NT2/D1 (cell line): Measurements from ENCODE around the gene HSDL1.

Experiments
- DNase-seq: peaks from one replicate; pipeline ENCODE4 v3.0.0-alpha.2; 2011; ENCODE audit warnings: low read depth, low spot score
- H3K27me3 ChIP-seq: 2 replicates; pipeline ENCODE4 v1.6.0; 2011; ENCODE audit warnings: mild to moderate bottlenecking; ENCODE audit not compliant: insufficient read length, insufficient read depth
- H3K36me3 ChIP-seq: 2 replicates; pipeline ENCODE4 v1.6.1; 2011; ENCODE audit warnings: mild to moderate bottlenecking, low read length, mixed read lengths; ENCODE audit not compliant: insufficient read depth, insufficient read length
- H3K4me1 ChIP-seq: 2 replicates; pipeline ENCODE4 v1.5.1; 2011; ENCODE audit not compliant: insufficient read depth, insufficient read length
- H3K4me3 ChIP-seq: 2 replicates; pipeline ENCODE4 v1.5.1; 2011; ENCODE audit warnings: low read depth; ENCODE audit not compliant: insufficient read length
- H3K9ac ChIP-seq: 2 replicates; pipeline ENCODE4 v1.6.0; 2011; ENCODE audit warnings: low read depth; ENCODE audit not compliant: insufficient read length
- H3K9me3 ChIP-seq: 2 replicates; pipeline ENCODE4 v1.5.1; 2011; ENCODE audit warnings: mild to moderate bottlenecking, low read length; ENCODE audit not compliant: insufficient read depth
- SUZ12 ChIP-seq: IDR thresholded peaks from 2 replicates; pipeline ENCODE4 v1.6.1; 2011; ENCODE audit not compliant: insufficient read length, insufficient read depth; ENCODE audit errors: extremely low read depth
- YY1 ChIP-seq: IDR thresholded peaks from 2 replicates; pipeline ENCODE4 v1.6.1; 2011; ENCODE audit not compliant: insufficient read length, insufficient read depth
- ZNF274 ChIP-seq: IDR thresholded peaks from 2 replicates; pipeline ENCODE4 v1.6.1; 2011; ENCODE audit warnings: mild to moderate bottlenecking, low read depth, low read length

Gene HSDL1

DNA sequence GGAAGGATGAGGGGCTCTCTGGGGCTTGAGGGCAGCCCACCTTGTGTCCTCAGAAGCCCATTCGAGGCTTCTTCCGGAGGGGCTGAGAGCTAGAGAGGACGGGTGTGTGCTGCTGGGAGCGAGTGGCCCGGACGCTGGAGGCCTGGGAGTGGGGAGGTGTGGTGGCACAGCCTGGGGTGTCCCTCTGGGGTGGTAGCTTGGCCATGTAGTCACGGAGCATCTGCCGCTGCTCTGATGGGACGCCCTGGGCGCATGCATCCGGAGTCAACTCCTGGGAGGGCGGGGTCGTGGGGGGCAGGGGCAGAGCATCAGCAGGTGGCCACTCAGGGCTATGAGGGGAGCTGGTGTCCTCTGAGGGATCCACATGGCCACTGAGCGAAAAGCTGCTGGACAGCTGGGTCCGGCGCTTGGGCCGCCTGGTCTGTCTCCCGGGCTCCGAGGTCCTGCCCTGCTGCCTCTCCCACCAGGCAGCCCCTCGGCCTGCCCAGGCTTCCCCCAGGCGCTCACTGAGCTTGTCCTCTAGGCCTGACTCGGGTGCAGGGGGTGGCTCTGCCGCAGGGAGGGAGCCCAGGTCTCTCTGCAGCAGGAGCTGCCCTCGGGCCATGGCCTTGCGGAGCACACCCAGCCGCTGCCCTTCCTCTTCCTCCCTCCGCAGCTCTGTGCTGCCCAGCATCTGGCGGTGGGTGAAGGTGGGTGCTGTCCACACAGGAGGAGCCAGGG, 34.1 kb upstream of the HSDL1 start:
- H3K27me3 ChIP-seq: no peaks in the 10 kb centered on the region
- TF ChIP-seq SUZ12: no peak
- TF ChIP-seq ZNF274: no peak
- no peak for TF ChIP-seq YY1
- no peak for DNase-seq
- peaks cover 67% of the 10 kb centered on the region for H3K36me3 ChIP-seq
- H3K9me3 ChIP-seq: no peaks in the 10 kb centered on the region
- no peak overlapping the region for H3K4me3 ChIP-seq
- peaks cover 24% of the 10 kb centered on the region for H3K4me1 ChIP-seq
- H3K9ac ChIP-seq: no peak overlapping the region

DNA sequence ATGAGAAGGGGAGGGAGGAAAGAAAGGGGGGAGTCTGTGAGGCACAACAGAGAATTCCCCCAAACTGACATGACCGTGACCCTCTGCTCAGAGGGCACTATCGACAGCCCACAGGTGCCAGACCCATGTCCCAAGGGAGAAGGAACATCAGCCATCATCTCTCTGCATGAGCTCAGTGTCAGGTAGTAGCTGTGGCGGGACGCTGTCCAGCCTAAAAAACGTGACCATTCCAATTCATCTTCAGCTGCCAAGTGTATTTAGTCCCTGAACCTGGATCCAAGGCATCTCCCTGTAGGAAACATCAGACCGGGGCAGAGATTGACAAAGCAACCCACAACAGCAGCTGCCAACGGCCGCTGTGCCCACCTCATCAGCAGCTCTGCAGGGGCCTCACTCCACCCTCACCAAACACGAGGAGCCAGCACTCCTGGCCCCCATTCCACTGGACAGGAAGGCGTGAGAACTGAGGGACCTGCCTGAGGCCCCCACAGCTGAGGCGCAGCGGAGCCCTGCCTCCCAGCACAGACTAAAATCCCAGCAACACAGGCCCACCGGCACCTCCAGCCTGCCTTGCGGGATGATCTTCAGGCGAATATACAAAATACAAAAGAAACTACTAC, 33.3 kb upstream of the HSDL1 start:
- DNase-seq: no peak
- Histone ChIP-seq H3K27me3 (no peaks in the 10 kb centered on the region), H3K9me3 (no peaks in the 10 kb centered on the region), H3K36me3 (peaks cover 59% of the 10 kb centered on the region), H3K4me3 (no peak overlapping the region), H3K9ac (no peak overlapping the region), H3K4me1 (peaks cover 24% of the 10 kb centered on the region)
- TF ChIP-seq ZNF274 (no peak), YY1 (no peak), SUZ12 (no peak)

DNA sequence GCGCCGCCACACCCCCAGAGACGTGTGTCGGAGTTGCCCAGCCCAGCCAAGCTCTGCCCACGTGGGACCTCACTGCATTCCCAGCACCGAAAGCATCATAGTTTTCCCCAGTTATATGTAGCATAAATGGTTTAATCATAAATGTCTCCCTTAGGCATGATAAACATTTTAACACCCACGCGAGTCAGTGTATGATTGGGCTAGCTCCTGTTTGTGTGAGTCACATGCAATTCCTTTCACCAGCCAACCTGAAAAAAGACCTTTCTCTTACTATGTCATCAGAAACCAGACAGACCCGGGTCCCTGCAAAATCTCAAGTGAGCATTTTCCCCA, 32.7 kb upstream of the HSDL1 start:
- no peaks in the 10 kb centered on the region for H3K27me3 ChIP-seq
- H3K36me3 ChIP-seq: peaks cover 53% of the 10 kb centered on the region
- DNase-seq: no peak
- no peaks in the 10 kb centered on the region for H3K9me3 ChIP-seq
- no peak overlapping the region for H3K4me3 ChIP-seq
- H3K4me1 ChIP-seq: peaks cover 24% of the 10 kb centered on the region
- TF ChIP-seq ZNF274: no peak
- no peak for TF ChIP-seq YY1
- TF ChIP-seq SUZ12: no peak
- H3K9ac ChIP-seq: peak overlapping the region; percentile 4

DNA sequence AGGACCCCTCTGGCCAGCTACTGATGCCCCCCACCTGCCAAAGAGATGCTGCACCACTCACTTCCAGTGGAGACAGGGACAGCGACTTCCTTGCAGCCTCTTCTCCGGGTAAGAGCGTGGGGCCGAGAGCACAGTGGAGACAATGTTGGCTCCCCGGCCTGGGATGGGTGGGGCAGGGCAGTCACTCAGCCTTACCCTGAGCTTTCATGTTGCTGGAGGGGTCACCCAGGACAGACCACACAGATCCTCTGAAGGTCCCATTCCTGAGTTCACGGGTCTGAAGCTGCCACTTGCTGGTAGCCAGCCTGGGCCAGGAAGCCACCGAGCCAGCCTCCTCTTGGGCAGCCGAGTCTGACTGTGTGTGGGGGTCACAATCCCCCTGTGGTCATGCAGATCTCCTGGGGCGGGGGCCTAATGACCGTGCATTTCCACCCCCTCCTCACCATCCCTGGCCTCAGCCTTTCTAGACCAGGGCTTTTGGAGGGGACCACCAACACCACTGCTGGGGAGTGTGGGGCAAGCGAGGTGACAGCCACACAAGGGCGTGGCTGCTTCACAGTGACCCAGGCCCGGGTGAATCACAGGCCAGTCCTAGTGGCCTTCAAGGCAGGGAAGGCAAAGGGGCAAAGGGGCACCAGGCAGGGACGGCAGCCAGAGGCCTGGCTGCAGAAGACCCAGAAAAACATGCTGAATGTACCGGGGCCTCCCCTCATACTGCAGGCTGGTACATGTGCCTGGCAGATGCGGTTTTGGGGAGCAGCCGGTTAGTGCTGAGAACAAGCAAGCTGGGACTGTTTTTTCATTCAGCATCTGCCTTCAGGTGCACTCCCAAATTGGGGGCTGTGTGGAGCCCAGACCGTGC, 31.4 kb upstream of the HSDL1 start:
- Histone ChIP-seq H3K9ac (peak overlapping the region; percentile 57), H3K4me3 (no peak overlapping the region), H3K27me3 (no peaks in the 10 kb centered on the region), H3K36me3 (peaks cover 41% of the 10 kb centered on the region), H3K9me3 (no peaks in the 10 kb centered on the region), H3K4me1 (peaks cover 25% of the 10 kb centered on the region)
- DNase-seq: no peak
- TF ChIP-seq ZNF274 (no peak), YY1 (no peak), SUZ12 (no peak)

DNA sequence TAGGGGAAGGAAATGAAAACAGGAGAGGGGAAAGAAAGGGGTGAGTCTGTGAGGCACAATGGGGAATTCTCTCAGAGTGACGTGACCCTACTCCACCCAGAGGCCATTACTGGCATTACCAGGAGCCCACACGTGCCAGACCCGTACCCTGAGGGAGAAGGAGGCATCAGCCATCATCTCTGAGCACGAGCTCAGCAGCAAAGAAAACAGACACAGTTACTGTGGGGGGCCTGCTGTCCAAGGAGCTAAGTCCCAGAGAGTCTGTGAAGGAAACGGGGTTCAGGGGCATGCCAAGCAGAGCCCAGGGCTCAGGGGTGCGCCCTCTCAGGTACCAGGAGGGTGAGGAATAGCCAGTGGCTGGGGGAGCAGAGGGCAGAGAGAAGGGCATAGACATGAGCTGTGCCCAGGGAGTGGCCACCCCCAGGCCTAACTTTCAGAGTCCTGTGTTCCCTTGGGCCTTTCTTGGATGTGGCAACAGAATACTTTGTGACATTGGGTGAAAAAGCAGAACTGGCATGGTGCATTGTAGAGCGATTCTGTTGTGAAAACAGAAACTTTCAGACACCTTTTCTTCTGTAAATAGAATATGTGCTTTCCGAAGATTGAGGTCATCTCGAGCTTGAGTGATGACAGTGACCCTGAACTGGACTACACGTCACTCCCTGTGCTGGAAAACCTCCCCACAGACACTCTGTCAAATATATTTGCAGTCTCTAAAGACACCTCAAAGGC, 30.5 kb upstream of the HSDL1 start:
- Histone ChIP-seq H3K36me3 (peaks cover 32% of the 10 kb centered on the region), H3K27me3 (no peaks in the 10 kb centered on the region), H3K4me3 (no peak overlapping the region), H3K4me1 (peaks cover 26% of the 10 kb centered on the region), H3K9ac (peak overlapping the region; percentile 62), H3K9me3 (no peaks in the 10 kb centered on the region)
- DNase-seq: peak; percentile 43
- TF ChIP-seq ZNF274: no peak
- TF ChIP-seq YY1: no peak
- no peak for TF ChIP-seq SUZ12

DNA sequence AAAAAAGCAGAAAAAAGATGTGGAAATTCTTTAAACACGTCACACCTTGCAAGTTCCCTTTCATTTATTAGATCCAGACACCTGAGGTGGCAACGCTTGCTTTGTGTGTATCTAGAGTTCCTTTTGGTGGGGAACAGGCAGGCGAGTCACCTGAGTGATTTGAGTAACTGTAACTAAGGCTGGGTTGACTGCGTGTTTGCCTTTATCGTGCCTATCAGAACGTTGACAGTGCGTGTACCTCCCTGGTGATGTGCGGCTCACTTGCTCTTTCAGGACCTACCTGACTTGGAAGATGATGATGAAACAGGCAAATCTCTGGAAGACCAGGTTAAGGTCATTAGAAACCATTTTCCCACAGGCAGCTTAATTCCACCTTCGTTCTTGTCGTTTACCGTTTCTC, 29.4 kb upstream of the HSDL1 start:
- no peak overlapping the region for H3K9ac ChIP-seq
- peaks cover 20% of the 10 kb centered on the region for H3K36me3 ChIP-seq
- no peak overlapping the region for H3K4me3 ChIP-seq
- DNase-seq: no peak
- H3K27me3 ChIP-seq: no peaks in the 10 kb centered on the region
- peaks cover 26% of the 10 kb centered on the region for H3K4me1 ChIP-seq
- H3K9me3 ChIP-seq: no peaks in the 10 kb centered on the region
- no peak for TF ChIP-seq ZNF274
- no peak for TF ChIP-seq YY1
- no peak for TF ChIP-seq SUZ12
